Bronchial epithelial cell (primary cell): ENCODE measurements around the gene DDOST. TPM values are rescaled to one million over a fixed set of nuclear protein-coding genes. Genes with fewer than 3 reads are reported as not detected.

ENCODE experiments used
- DNase-seq: peaks from one replicate; pipeline ENCODE4 v3.0.0-alpha.2; 2010; ENCODE audit warnings: low read depth
- FAIRE-seq: peaks from 2 replicates; lab custom pipeline; 2011; peaks lifted over from hg19 to GRCh38; lab: Jason Lieb, UNC
- H3K27me3 ChIP-seq: 2 replicates; pipeline ENCODE4 v1.5.1; 2011; ENCODE audit warnings: low read length; ENCODE audit not compliant: control insufficient read depth, insufficient read depth
- H3K36me3 ChIP-seq: 2 replicates; pipeline ENCODE4 v1.5.1; 2011; ENCODE audit warnings: low read length; ENCODE audit not compliant: control insufficient read depth, insufficient read depth
- H3K4me3 ChIP-seq: 2 replicates; pipeline ENCODE4 v1.5.1; 2011; ENCODE audit warnings: mild to moderate bottlenecking, low read depth, low read length, control low read depth
- CTCF ChIP-seq: IDR thresholded peaks from 2 replicates; pipeline ENCODE4 v1.5.1; 2011; ENCODE audit warnings: mild to moderate bottlenecking, moderate library complexity, low read length, control low read depth, inconsistent platforms; ENCODE audit not compliant: insufficient read depth, severe bottlenecking
- total RNA-seq: library from RNA; depleted of rRNA; stranded (reverse); fragments of >200 nt; gene quantifications from 2 replicates; pipeline ENCODE4 v1.2.1, GENCODE V29; 2014

The DDOST gene
- total RNA-seq, 1 donor from 2014 or later = 346 TPM

GRCh38 chr1:20621012-20621411 is 40.2 kb downstream of the DDOST start:
- Histone ChIP-seq H3K4me3 (no peak overlapping the region), H3K36me3 (no peaks in the 10 kb centered on the region), H3K27me3 (no peaks in the 10 kb centered on the region)
- FAIRE-seq (no peak), DNase-seq (no peak)
- TF ChIP-seq CTCF = no peak

- Histone ChIP-seq H3K36me3 (no peaks in the 10 kb centered on the region), H3K27me3 (no peaks in the 10 kb centered on the region), H3K4me3 (no peak overlapping the region)
- FAIRE-seq = no peak
- TF ChIP-seq CTCF = no peak
- DNase-seq = no peak
These were observed 41.2 kb downstream of the DDOST start for GRCh38 chr1:20619999-20620398.

- DNase-seq (no peak), FAIRE-seq (no peak)
- no peak for TF ChIP-seq CTCF
- H3K36me3 ChIP-seq = no peaks in the 10 kb centered on the region
- no peak overlapping the region for H3K4me3 ChIP-seq
- no peaks in the 10 kb centered on the region for H3K27me3 ChIP-seq
These were observed 42.6 kb downstream of the DDOST start for GRCh38 chr1:20618550-20618949.

- Histone ChIP-seq H3K36me3 (no peaks in the 10 kb centered on the region), H3K27me3 (no peaks in the 10 kb centered on the region), H3K4me3 (no peak overlapping the region)
- TF ChIP-seq CTCF = no peak
- FAIRE-seq (no peak), DNase-seq (no peak)
These were observed 44.2 kb downstream of the DDOST start for GRCh38 chr1:20616847-20617487.

GRCh38 chr1:20615946-20616846 is 45.0 kb downstream of the DDOST start:
- DNase-seq = no peak
- no peak for TF ChIP-seq CTCF

More at GRCh38 chr1:20615946-20616846, 45.0 kb downstream of the DDOST start:
- Histone ChIP-seq H3K36me3 (no peaks in the 10 kb centered on the region), H3K27me3 (no peaks in the 10 kb centered on the region), H3K4me3 (no peak overlapping the region)
- no peak for FAIRE-seq
